Heart left ventricle (tissue), 13 donors: ENCODE measurements around the gene GALNTL6.

Source experiments
- CTCF ChIP-seq, 12 donors: fragments of 200-600 bp; sonication (generic) in 4 of 12; IDR thresholded peaks; one replicate each; pipeline versions ENCODE4 v1.5.0 to v1.8.0; 2018 to 2022; ENCODE audit warnings: antibody characterized with exemption in 12 of 12, mild to moderate bottlenecking in 5 of 12
- POLR2A ChIP-seq, 2 donors: fragments of 450-650 bp; IDR thresholded peaks; one replicate each; pipeline ENCODE4 v1.6.1; 2017; ENCODE audit warnings: antibody characterized with exemption in 2 of 2, mild to moderate bottlenecking in 2 of 2, moderate library complexity in 2 of 2
- donor health status: ischemic (EF 13 %, LVEDD 7.1; RV severe dilation, severe dysfunction).
- donor health status: DM: no; HTN: yes; CAD: no.
- donor health status: DM: no; HTN: no; CAD: no.
- donor health status: ischemic (EF 25% LVEDD 6.9; RV normal size, moderate dysfunction).
- donor health status: ischemic (EF 25% LVEDD 5.7; RV mildly dilated, moderate dysfunction).
- donor health status: ischemic (EF 35%, LVEDD 5.7; RV mildly dilated, moderate dysfunction).
- donor health status: nonischemic (EF 11% LVEDD 7.7; RV severe dilation, severe dysfunction).
- donor health status: DM: yes; HTN: yes; CAD: no.
- donor health status: PGD.
- donor health status: ischemic (EF 29% LVEDD 5.4; RV normal size, mild dysfunction).
- donor health status: nonischemic (EF 23%, LVEDD 6.1; RV moderate dilation, normal function).

DNA sequence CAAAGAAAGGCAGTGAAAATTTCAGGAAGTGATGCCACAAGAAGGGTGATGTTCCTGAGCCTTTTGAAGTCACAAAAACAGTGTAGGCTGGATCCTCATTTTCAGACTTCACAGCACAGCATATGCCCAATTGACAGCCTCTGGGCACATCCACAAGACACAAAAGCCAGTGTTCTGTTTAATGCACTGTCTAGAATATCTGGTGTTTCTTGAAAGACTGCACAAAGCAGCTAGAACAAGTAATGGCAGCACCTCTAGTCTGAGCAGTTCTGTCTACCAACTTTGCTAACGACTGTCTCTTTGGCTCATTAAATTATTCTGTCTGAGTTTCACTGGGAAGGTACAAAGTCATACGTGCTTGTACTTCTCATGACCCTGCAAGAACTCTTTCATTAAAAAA lies 938.3 kb downstream of the GALNTL6 start:
- TF ChIP-seq CTCF (IDR thresholded peaks at IDR 0.05), result no peak
- no peak for TF ChIP-seq POLR2A (IDR thresholded peaks at IDR 0.05)
